ENCODE results near the gene COL1A1.

Gene COL1A1

GRCh38 chr17:50139185-50139783 is 62.1 kb downstream of the COL1A1 start:
- TF ChIP-seq REST (IDR thresholded peaks at IDR 0.05; ENCODE audit: insufficient read depth in 1 of 2, low read depth in 2 of 2, low read length in 2 of 2) = no peak
- no peak for TF ChIP-seq SIN3A (IDR thresholded peaks at IDR 0.05; ENCODE audit: borderline replicate concordance, insufficient read depth, low read length)
- no peak for TF ChIP-seq FOXP2 (optimal IDR thresholded peaks at IDR 0.05; ENCODE audit: borderline replicate concordance, extremely low read depth, extremely low read length, insufficient read depth)
- no peak for TF ChIP-seq POLR2AphosphoS5 (IDR thresholded peaks at IDR 0.05; ENCODE audit: low read depth, low read length)
- no peak for TF ChIP-seq TAF1 (IDR thresholded peaks at IDR 0.05; ENCODE audit: borderline replicate concordance, insufficient read depth, low read length)

GRCh38 chr17:50137042-50137441 is 64.4 kb downstream of the COL1A1 start:
- TF ChIP-seq SIN3A (IDR thresholded peaks at IDR 0.05; ENCODE audit: borderline replicate concordance, insufficient read depth, low read length) (no peak), FOXP2 (optimal IDR thresholded peaks at IDR 0.05; ENCODE audit: borderline replicate concordance, extremely low read depth, extremely low read length, insufficient read depth) (no peak), REST (IDR thresholded peaks at IDR 0.05; ENCODE audit: insufficient read depth in 1 of 2, low read depth in 2 of 2, low read length in 2 of 2) (no peak)

GRCh38 chr17:50136096-50136687 is 65.2 kb downstream of the COL1A1 start:
- no peak for TF ChIP-seq POLR2AphosphoS5 (IDR thresholded peaks at IDR 0.05; ENCODE audit: low read depth, low read length)

- no peak for TF ChIP-seq POLR2AphosphoS5 (IDR thresholded peaks at IDR 0.05; ENCODE audit: low read depth, low read length)
- no peak for TF ChIP-seq FOXP2 (optimal IDR thresholded peaks at IDR 0.05; ENCODE audit: borderline replicate concordance, extremely low read depth, extremely low read length, insufficient read depth)
- TF ChIP-seq REST (IDR thresholded peaks at IDR 0.05; ENCODE audit: insufficient read depth in 1 of 2, low read depth in 2 of 2, low read length in 2 of 2) = no peak
- TF ChIP-seq SIN3A (IDR thresholded peaks at IDR 0.05; ENCODE audit: borderline replicate concordance, insufficient read depth, low read length) = no peak
- TF ChIP-seq TAF1 (IDR thresholded peaks at IDR 0.05; ENCODE audit: borderline replicate concordance, insufficient read depth, low read length) = no peak
Measured at GRCh38 chr17:50135316-50136095, 65.9 kb downstream of the COL1A1 start.

GRCh38 chr17:50134206-50135110 is 67.0 kb downstream of the COL1A1 start:
- TF ChIP-seq REST (IDR thresholded peaks at IDR 0.05; ENCODE audit: insufficient read depth in 1 of 2, low read depth in 2 of 2, low read length in 2 of 2) = no peak
- TF ChIP-seq TAF1 (IDR thresholded peaks at IDR 0.05; ENCODE audit: borderline replicate concordance, insufficient read depth, low read length) = no peak
- no peak for TF ChIP-seq POLR2AphosphoS5 (IDR thresholded peaks at IDR 0.05; ENCODE audit: low read depth, low read length)

Data from PFSK-1 (cell line).